GM21619 (cell line): ENCODE measurements around the gene ZNF384.

Experiments used
- ATAC-seq: cut with Tn5 transposase; IDR thresholded peaks from one replicate; pipeline ENCODE4 v1.9.1; 2021; ENCODE audit not compliant: unreplicated experiment

ZNF384 gene

GRCh38 chr12:6662602-6662905 is 26.6 kb downstream of the ZNF384 start:
- peak; percentile 14 for ATAC-seq

- no peak for ATAC-seq
These were observed 35.2 kb downstream of the ZNF384 start for GRCh38 chr12:6653987-6654386.

- ATAC-seq, result no peak
These were observed 35.8 kb downstream of the ZNF384 start for GRCh38 chr12:6653342-6653741.

GRCh38 chr12:6652391-6652790 is 36.8 kb downstream of the ZNF384 start:
- ATAC-seq, result no peak

GRCh38 chr12:6650832-6651231 is 38.3 kb downstream of the ZNF384 start:
- ATAC-seq, result no peak

GRCh38 chr12:6647083-6647604 is 42.0 kb downstream of the ZNF384 start, which contains the start of gene ACRBP:
Gene ACRBP (minus strand): TSS chr12:6647432. CDS start chr12:6647366, 66 bp downstream.
- no peak for ATAC-seq

- no peak for ATAC-seq
These were observed 42.7 kb downstream of the ZNF384 start for GRCh38 chr12:6646276-6647082.

GRCh38 chr12:6644903-6645302 is 44.3 kb downstream of the ZNF384 start:
- ATAC-seq, result no peak

- no peak for ATAC-seq
These were observed 44.9 kb downstream of the ZNF384 start for GRCh38 chr12:6644257-6644596.

GRCh38 chr12:6643569-6644256 is 45.5 kb downstream of the ZNF384 start:
- ATAC-seq, result no peak

GRCh38 chr12:6641131-6641530 is 48.0 kb downstream of the ZNF384 start:
- ATAC-seq, result no peak

GRCh38 chr12:6640497-6640896 is 48.7 kb downstream of the ZNF384 start:
- no peak for ATAC-seq

- ATAC-seq, result no peak
These were observed 49.9 kb downstream of the ZNF384 start for GRCh38 chr12:6639151-6639801.

GRCh38 chr12:6638305-6638704 is 50.9 kb downstream of the ZNF384 start:
- no peak for ATAC-seq

GRCh38 chr12:6635856-6636531 is 53.2 kb downstream of the ZNF384 start, which contains the start of gene LPAR5:
Gene LPAR5 (minus strand): TSS chr12:6635959. CDS start chr12:6621248, 14,711 bp downstream.
- ATAC-seq, result no peak

GRCh38 chr12:6635375-6635855 is 53.8 kb downstream of the ZNF384 start:
- ATAC-seq, result peak; percentile 44

GRCh38 chr12:6632026-6632983 is 56.9 kb downstream of the ZNF384 start:
- ATAC-seq, result peak; percentile 66

GRCh38 chr12:6631549-6631961 is 57.6 kb downstream of the ZNF384 start:
- ATAC-seq, result no peak

- ATAC-seq, result no peak
These were observed 58.4 kb downstream of the ZNF384 start for GRCh38 chr12:6630736-6631135.

GRCh38 chr12:6627616-6628015 is 61.6 kb downstream of the ZNF384 start:
- ATAC-seq, result no peak
